Stomach (tissue), 4 donors: ENCODE results near the gene PPP1R12A.

Experiments used
- CTCF ChIP-seq, 7 experiments: fragments of 450-650 bp in 4 of 7; fragments of 200-600 bp in 3 of 7; sonication (generic) in 3 of 7; IDR thresholded peaks; one replicate each; pipeline ENCODE4 v1.5.1; 2016 to 2019; ENCODE audit warnings: antibody characterized with exemption in 7 of 7, control low read depth in 2 of 7, mild to moderate bottlenecking in 1 of 7
- EP300 ChIP-seq: sonication (generic); formaldehyde crosslinking; IDR thresholded peaks from one replicate; pipeline ENCODE4 v1.6.1; 2017; ENCODE audit warnings: antibody characterized with exemption
- POLR2A ChIP-seq, 4 donors: fragments of 450-650 bp; IDR thresholded peaks; one replicate each; pipeline ENCODE4 v1.6.1; 2016; ENCODE audit warnings: antibody characterized with exemption in 4 of 4, control low read depth in 2 of 4, mild to moderate bottlenecking in 1 of 4, moderate library complexity in 1 of 4

GRCh38 chr12:79761341-79761740 is 173.6 kb downstream of the PPP1R12A start:
- no peak for TF ChIP-seq CTCF (IDR thresholded peaks at IDR 0.05)
- TF ChIP-seq EP300, result no peak
- no peak for TF ChIP-seq POLR2A (IDR thresholded peaks at IDR 0.05)
